DOHH2 (cell line): ENCODE data around the gene KIF5C.

Experiments used
- H3F3A ChIP-seq: fragments of 200-600 bp; sonication (generic), shearing (Covaris generic); 2 replicates; pipeline ENCODE4 v1.6.0; 2016; ENCODE audit warnings: antibody characterized with exemption, mild to moderate bottlenecking; ENCODE audit not compliant: control insufficient read depth, insufficient read depth
- H3K27ac ChIP-seq: fragments of 200-600 bp; sonication (generic); 2 replicates; pipeline ENCODE4 v1.5.1; 2014; ENCODE audit warnings: low read depth, mild to moderate bottlenecking, low read length, moderate library complexity
- H3K27me3 ChIP-seq: fragments of 200-600 bp; sonication (generic); 2 replicates; pipeline ENCODE4 v1.6.1; 2014; ENCODE audit warnings: mild to moderate bottlenecking, low read length, mixed read lengths; ENCODE audit not compliant: control insufficient read depth
- H3K36me3 ChIP-seq: fragments of 200-600 bp; sonication (generic); 2 replicates; pipeline ENCODE4 v1.6.1; 2014; ENCODE audit warnings: mild to moderate bottlenecking, low read length, moderate library complexity, mixed read lengths; ENCODE audit not compliant: control insufficient read depth
- H3K4me1 ChIP-seq: fragments of 200-600 bp; sonication (generic); 2 replicates; pipeline ENCODE4 v1.6.1; 2014; ENCODE audit warnings: mild to moderate bottlenecking, low read length, mixed read lengths; ENCODE audit not compliant: control insufficient read depth
- H3K4me2 ChIP-seq: fragments of 200-600 bp; sonication (generic); 2 replicates; pipeline ENCODE4 v1.6.0; 2014; ENCODE audit warnings: mild to moderate bottlenecking, low read length, moderate library complexity
- H3K4me3 ChIP-seq: fragments of 200-600 bp; sonication (generic); 2 replicates; pipeline ENCODE4 v1.5.1; 2014; ENCODE audit warnings: mild to moderate bottlenecking, low read length, mixed read lengths
- H3K79me2 ChIP-seq: fragments of 200-600 bp; sonication (generic); 2 replicates; pipeline ENCODE4 v1.6.1; 2014; ENCODE audit warnings: mild to moderate bottlenecking, low read length, mixed read lengths; ENCODE audit not compliant: control insufficient read depth
- H3K9me2 ChIP-seq: fragments of 200-600 bp; sonication (generic); replicated peaks from 2 replicates; pipeline ENCODE4 v1.6.1; 2014; ENCODE audit warnings: mild to moderate bottlenecking, low read length, mixed read lengths; ENCODE audit not compliant: control insufficient read depth
- H3K9me3 ChIP-seq: fragments of 200-600 bp; sonication (generic); 2 replicates; pipeline ENCODE4 v1.6.1; 2014; ENCODE audit warnings: antibody characterized with exemption, low read length, mixed read lengths; ENCODE audit not compliant: control insufficient read depth, insufficient read depth
- H4K20me1 ChIP-seq: fragments of 200-600 bp; sonication (generic); 2 replicates; pipeline ENCODE4 v1.6.0; 2014; ENCODE audit warnings: low read depth, mild to moderate bottlenecking, antibody characterized with exemption, low read length, moderate library complexity; ENCODE audit not compliant: control insufficient read depth, insufficient read depth
- EZH2phosphoT487 ChIP-seq: fragments of 200-600 bp; sonication (generic); IDR thresholded peaks from 2 replicates; pipeline ENCODE4 v1.6.1; 2017; ENCODE audit warnings: borderline replicate concordance, mild to moderate bottlenecking, antibody characterized with exemption, low read length, moderate library complexity, mixed read lengths
- TF ChIP-seq, protein P1 (sequence below): fragments of 200-600 bp; sonication (generic); IDR thresholded peaks from one replicate; pipeline ENCODE4 v1.5.1; 2014; ENCODE audit warnings: antibody characterized with exemption, mild to moderate bottlenecking, low read depth, low read length; ENCODE audit not compliant: poor library complexity, severe bottlenecking

The KIF5C gene

DNA sequence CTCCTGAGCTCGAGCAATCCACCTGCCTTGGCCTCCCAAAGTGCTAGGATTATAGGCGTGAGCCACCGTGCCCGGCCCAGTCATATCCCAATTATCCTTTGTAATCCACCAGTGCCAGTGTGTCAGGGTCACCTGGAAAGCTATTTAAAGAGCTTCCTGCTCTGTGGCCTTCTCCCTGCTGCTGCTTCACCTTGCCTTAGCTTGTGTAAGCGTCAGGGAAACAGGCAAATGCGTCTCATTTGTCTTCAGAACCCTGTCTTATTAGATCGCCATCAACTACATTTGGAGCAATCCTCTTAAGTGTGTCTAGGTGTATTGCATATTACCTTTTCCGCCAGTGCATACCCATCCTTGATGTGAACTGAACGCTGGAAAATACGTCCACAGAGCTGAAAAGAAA, 10.2 kb downstream of the KIF5C start:
- no peaks in the 10 kb centered on the region for H3K9me2 ChIP-seq
- no peak overlapping the region for H3K4me2 ChIP-seq
- no peaks in the 10 kb centered on the region for H3F3A ChIP-seq
- H4K20me1 ChIP-seq: no peaks in the 10 kb centered on the region
- no peak overlapping the region for H3K4me3 ChIP-seq
- H3K79me2 ChIP-seq: peaks cover 19% of the 10 kb centered on the region; the same call in 1 of the 2 replicates
- H3K36me3 ChIP-seq: 0 out of 2 replicates have a peak, but pooled peaks cover 2% of the 10 kb centered on the region
- H3K27ac ChIP-seq: no peak overlapping the region
- H3K9me3 ChIP-seq: peaks cover 3% of the 10 kb centered on the region; the same call in 1 of the 2 replicates
- peaks cover 12% of the 10 kb centered on the region for H3K4me1 ChIP-seq
- TF ChIP-seq EZH2phosphoT487: no peak
- TF ChIP-seq, protein P1, sequence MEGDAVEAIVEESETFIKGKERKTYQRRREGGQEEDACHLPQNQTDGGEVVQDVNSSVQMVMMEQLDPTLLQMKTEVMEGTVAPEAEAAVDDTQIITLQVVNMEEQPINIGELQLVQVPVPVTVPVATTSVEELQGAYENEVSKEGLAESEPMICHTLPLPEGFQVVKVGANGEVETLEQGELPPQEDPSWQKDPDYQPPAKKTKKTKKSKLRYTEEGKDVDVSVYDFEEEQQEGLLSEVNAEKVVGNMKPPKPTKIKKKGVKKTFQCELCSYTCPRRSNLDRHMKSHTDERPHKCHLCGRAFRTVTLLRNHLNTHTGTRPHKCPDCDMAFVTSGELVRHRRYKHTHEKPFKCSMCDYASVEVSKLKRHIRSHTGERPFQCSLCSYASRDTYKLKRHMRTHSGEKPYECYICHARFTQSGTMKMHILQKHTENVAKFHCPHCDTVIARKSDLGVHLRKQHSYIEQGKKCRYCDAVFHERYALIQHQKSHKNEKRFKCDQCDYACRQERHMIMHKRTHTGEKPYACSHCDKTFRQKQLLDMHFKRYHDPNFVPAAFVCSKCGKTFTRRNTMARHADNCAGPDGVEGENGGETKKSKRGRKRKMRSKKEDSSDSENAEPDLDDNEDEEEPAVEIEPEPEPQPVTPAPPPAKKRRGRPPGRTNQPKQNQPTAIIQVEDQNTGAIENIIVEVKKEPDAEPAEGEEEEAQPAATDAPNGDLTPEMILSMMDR: no peak
- H3K27me3 ChIP-seq: no peaks in the 10 kb centered on the region

DNA sequence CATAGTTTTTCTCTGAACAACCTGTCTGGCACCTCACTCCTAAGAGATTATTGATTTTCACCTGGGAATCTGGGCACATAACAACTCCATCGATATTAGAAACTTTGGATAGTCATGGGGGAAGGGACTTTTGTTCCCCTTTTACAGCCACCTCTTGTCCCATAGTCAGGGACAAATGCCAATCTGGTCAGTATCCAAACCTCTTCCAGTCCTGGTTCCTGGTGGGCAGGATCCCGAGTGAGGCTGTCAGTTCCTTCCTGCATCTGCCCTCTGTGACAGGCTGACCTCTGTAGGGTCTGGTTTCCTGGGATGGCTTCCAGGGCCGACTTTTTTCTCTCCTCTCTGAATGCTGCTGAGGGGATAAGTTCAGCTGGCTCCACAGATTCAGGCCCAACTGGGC, 11.0 kb downstream of the KIF5C start:
- Histone ChIP-seq H3K4me1 (peaks cover 12% of the 10 kb centered on the region), H3K9me2 (no peaks in the 10 kb centered on the region), H3F3A (no peaks in the 10 kb centered on the region), H3K36me3 (no peaks in the 10 kb centered on the region), H3K27me3 (no peaks in the 10 kb centered on the region), H3K79me2 (peaks cover 16% of the 10 kb centered on the region; the same call in 1 of the 2 replicates), H3K4me2 (no peak overlapping the region), H3K27ac (no peak overlapping the region), H3K9me3 (no peaks in the 10 kb centered on the region), H3K4me3 (no peak overlapping the region), H4K20me1 (no peaks in the 10 kb centered on the region)
- no peak for TF ChIP-seq EZH2phosphoT487
- TF ChIP-seq, protein P1: no peak

DNA sequence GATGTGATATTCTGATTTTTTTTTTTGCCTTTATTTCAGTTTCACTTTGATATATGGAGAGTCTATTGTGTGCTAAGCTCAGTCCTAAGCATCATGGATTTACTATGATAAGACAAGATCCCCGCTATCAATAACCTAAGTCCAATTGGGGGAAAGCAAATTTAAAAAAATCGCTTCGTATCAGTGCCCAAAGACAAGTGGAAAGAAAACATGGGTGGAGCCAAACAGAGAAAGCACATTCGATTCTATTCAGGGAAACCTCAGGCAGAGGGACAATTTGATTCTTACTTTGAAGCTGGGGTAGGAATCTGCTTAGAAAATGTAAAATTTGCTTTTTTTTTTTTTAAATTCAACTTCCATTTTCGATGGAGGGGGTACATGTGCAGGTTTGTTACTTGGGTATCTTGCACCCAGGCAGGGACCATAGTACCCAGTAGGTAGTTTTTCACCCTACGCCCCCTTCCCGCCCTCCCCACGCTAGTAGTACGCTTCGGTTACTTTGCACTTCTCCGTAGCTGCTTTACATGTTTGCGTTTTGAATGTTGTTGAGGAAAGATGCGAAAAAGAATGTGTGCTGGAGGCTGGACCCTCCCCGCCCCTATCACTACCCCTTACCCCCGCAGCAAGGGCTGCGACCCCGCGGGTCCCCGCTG, 12.4 kb downstream of the KIF5C start:
- Histone ChIP-seq H3F3A (no peaks in the 10 kb centered on the region), H3K27ac (no peak overlapping the region), H3K4me1 (peaks cover 12% of the 10 kb centered on the region), H3K36me3 (no peaks in the 10 kb centered on the region), H4K20me1 (no peaks in the 10 kb centered on the region), H3K27me3 (no peaks in the 10 kb centered on the region), H3K4me3 (peak overlapping the region; percentile 68), H3K79me2 (peaks cover 13% of the 10 kb centered on the region; the same call in 1 of the 2 replicates), H3K9me3 (peaks cover 7% of the 10 kb centered on the region; the same call in 1 of the 2 replicates), H3K9me2 (no peaks in the 10 kb centered on the region), H3K4me2 (peak overlapping the region; percentile 78)
- TF ChIP-seq, protein P1: no peak
- TF ChIP-seq EZH2phosphoT487: no peak
